ENCODE measurements around the gene BCKDHB. TPM values are rescaled to one million over a fixed set of nuclear protein-coding genes. Genes with fewer than 3 reads are reported as not detected.

BCKDHB gene
- total RNA-seq, 4 donors from 2014 or later = 10.9 to 32.9 (median 29.7) TPM

DNA sequence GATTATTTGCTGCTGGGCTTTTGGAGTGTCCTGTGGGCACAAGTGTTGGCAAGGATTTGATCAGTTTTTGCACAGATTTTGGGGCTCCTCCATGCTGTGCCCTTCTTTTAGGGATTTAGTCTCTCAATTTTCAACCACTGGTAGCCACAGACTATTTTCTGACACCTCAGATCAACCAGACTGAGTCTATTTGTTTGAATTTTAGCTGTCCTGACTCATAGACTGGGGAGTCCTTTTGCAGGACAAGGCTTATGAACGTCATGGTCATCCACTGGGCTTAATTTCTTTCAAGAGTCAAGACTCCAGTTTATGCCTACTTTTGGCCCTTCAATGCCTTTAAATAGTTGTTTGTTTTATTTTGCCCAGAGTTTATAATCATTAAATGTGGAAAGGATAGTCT, 59.3 kb downstream of the BCKDHB start:
- 77 to 100% methylated on average over 1 of the region's 1 CpG for WGBS, 2 donors (ENCODE audit: low coverage in 1 of 2)
- in situ Hi-C loops (cut with MboI; ENCODE audit: low pct_ligation_motif_present in 1 of 4, low pct_unique_long_range_greater_than_20kb in 1 of 4, low sequenced_read_pairs in 3 of 4) = no loop called here
- no peaks in the 10 kb centered on the region for H3K27me3 ChIP-seq
- DNase-seq = no peak
- TF ChIP-seq POLR2AphosphoS5 (IDR thresholded peaks at IDR 0.05) (no peak), POLR2A (IDR thresholded peaks at IDR 0.05) (no peak), EP300 (IDR thresholded peaks at IDR 0.05; ENCODE audit: low read depth) (no peak)
- TF ChIP-seq, protein P1, sequence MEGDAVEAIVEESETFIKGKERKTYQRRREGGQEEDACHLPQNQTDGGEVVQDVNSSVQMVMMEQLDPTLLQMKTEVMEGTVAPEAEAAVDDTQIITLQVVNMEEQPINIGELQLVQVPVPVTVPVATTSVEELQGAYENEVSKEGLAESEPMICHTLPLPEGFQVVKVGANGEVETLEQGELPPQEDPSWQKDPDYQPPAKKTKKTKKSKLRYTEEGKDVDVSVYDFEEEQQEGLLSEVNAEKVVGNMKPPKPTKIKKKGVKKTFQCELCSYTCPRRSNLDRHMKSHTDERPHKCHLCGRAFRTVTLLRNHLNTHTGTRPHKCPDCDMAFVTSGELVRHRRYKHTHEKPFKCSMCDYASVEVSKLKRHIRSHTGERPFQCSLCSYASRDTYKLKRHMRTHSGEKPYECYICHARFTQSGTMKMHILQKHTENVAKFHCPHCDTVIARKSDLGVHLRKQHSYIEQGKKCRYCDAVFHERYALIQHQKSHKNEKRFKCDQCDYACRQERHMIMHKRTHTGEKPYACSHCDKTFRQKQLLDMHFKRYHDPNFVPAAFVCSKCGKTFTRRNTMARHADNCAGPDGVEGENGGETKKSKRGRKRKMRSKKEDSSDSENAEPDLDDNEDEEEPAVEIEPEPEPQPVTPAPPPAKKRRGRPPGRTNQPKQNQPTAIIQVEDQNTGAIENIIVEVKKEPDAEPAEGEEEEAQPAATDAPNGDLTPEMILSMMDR (IDR thresholded peaks at IDR 0.05) = no peak
- H3K36me3 ChIP-seq = peaks cover 0 to 4% (median 2%) of the 10 kb centered on the region in 4 donors
- H3K27ac ChIP-seq = no peak overlapping the region
- H3K9me3 ChIP-seq = no peaks in the 10 kb centered on the region
- no peak overlapping the region for H3K4me3 ChIP-seq
- intact Hi-C loops (cut with DNase I; ENCODE audit: low total_unique reads) = no loop called here
- peaks cover 0 to 7% (median 2%) of the 10 kb centered on the region in 4 donors for H3K4me1 ChIP-seq

DNA sequence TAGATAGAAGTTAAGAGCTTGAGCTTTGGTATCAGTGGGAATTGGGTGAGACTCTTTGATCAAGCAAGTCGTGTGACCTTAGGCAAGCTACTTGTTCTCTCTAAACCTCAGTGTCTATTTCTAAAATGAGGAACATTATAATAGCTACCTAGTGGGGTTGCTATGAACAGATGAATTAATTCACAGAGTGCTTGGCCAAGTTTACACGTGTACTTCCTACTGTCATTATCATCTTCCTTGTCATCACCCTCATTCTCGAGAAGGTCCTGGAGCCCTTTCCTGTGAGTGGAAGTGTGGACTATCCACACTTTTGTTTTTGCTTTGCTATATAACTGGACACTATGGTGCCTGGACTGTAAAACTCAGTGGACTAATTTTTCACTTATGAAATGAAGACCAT, 64.0 kb downstream of the BCKDHB start:
- in situ Hi-C loops (cut with MboI; ENCODE audit: low pct_ligation_motif_present in 1 of 4, low pct_unique_long_range_greater_than_20kb in 1 of 4, low sequenced_read_pairs in 3 of 4) (no loop called here), intact Hi-C loops (cut with DNase I; ENCODE audit: low total_unique reads) (no loop called here)
- TF ChIP-seq, protein P1 (IDR thresholded peaks at IDR 0.05) = no peak
- TF ChIP-seq POLR2AphosphoS5 (IDR thresholded peaks at IDR 0.05) (no peak), POLR2A (IDR thresholded peaks at IDR 0.05) (no peak), EP300 (IDR thresholded peaks at IDR 0.05; ENCODE audit: low read depth) (no peak)
- no peak overlapping the region for H3K27ac ChIP-seq
- WGBS, 2 donors (ENCODE audit: low coverage in 1 of 2) = 87 to 100% methylated on average over 3 of the region's 3 CpGs
- H3K4me1 ChIP-seq = no peaks in the 10 kb centered on the region
- peaks cover 0 to 12% (median 2%) of the 10 kb centered on the region in 4 donors for H3K36me3 ChIP-seq
- H3K9me3 ChIP-seq = no peaks in the 10 kb centered on the region
- H3K27me3 ChIP-seq = no peaks in the 10 kb centered on the region
- DNase-seq = no peak
- no peak overlapping the region for H3K4me3 ChIP-seq

- in situ Hi-C loops (cut with MboI; ENCODE audit: low pct_ligation_motif_present in 1 of 4, low pct_unique_long_range_greater_than_20kb in 1 of 4, low sequenced_read_pairs in 3 of 4) (no loop called here), intact Hi-C loops (cut with DNase I; ENCODE audit: low total_unique reads) (no loop called here)
- H3K4me3 ChIP-seq = no peak overlapping the region
- WGBS, 2 donors (ENCODE audit: low coverage in 1 of 2) = 100% methylated on average over 1 of the region's 1 CpG
- H3K27me3 ChIP-seq = no peaks in the 10 kb centered on the region
- H3K36me3 ChIP-seq = peaks cover 0 to 8% (median 2%) of the 10 kb centered on the region in 4 donors
- DNase-seq = no peak
- TF ChIP-seq POLR2AphosphoS5 (IDR thresholded peaks at IDR 0.05) (no peak), EP300 (IDR thresholded peaks at IDR 0.05; ENCODE audit: low read depth) (no peak), POLR2A (IDR thresholded peaks at IDR 0.05) (no peak)
- TF ChIP-seq, protein P1 (IDR thresholded peaks at IDR 0.05) = no peak
- H3K9me3 ChIP-seq = no peaks in the 10 kb centered on the region
- no peak overlapping the region for H3K27ac ChIP-seq
- no peaks in the 10 kb centered on the region for H3K4me1 ChIP-seq
These were observed 66.9 kb downstream of the BCKDHB start for GRCh38 chr6:80173411-80173810.

GRCh38 chr6:80174900-80175572, 68.6 kb downstream of the BCKDHB start:
- Histone ChIP-seq H3K4me1 (no peaks in the 10 kb centered on the region), H3K9me3 (no peaks in the 10 kb centered on the region), H3K4me3 (no peak overlapping the region), H3K27me3 (no peaks in the 10 kb centered on the region), H3K36me3 (peaks cover 0 to 8% (median 2%) of the 10 kb centered on the region in 4 donors), H3K27ac (no peak overlapping the region)
- intact Hi-C loops (cut with DNase I; ENCODE audit: low total_unique reads) (no loop called here), in situ Hi-C loops (cut with MboI; ENCODE audit: low pct_ligation_motif_present in 1 of 4, low pct_unique_long_range_greater_than_20kb in 1 of 4, low sequenced_read_pairs in 3 of 4) (no loop called here)
- WGBS, 2 donors (ENCODE audit: low coverage in 1 of 2) = 77 to 88% methylated on average over 2 to 3 of the region's 3 CpGs
- no peak for DNase-seq
- TF ChIP-seq EP300 (IDR thresholded peaks at IDR 0.05; ENCODE audit: low read depth) (no peak), POLR2AphosphoS5 (IDR thresholded peaks at IDR 0.05) (no peak), POLR2A (IDR thresholded peaks at IDR 0.05) (no peak)
- TF ChIP-seq, protein P1 (IDR thresholded peaks at IDR 0.05) = no peak
